AG08396 (cell line): Measurements from ENCODE around the gene JPH4.
A peak's percentile ranks its signal among the peaks of the same experiment; 100 is the strongest.
"Not testable (repeated sequence)": the region's sequence is repeated elsewhere in the genome, so short reads cannot be mapped to it uniquely, and the experiment has no call there.

Source experiments
- DNase-seq: peaks from one replicate; pipeline ENCODE4 v3.0.0; 2012; ENCODE audit warnings: low spot score, mixed read lengths

JPH4 gene

DNA sequence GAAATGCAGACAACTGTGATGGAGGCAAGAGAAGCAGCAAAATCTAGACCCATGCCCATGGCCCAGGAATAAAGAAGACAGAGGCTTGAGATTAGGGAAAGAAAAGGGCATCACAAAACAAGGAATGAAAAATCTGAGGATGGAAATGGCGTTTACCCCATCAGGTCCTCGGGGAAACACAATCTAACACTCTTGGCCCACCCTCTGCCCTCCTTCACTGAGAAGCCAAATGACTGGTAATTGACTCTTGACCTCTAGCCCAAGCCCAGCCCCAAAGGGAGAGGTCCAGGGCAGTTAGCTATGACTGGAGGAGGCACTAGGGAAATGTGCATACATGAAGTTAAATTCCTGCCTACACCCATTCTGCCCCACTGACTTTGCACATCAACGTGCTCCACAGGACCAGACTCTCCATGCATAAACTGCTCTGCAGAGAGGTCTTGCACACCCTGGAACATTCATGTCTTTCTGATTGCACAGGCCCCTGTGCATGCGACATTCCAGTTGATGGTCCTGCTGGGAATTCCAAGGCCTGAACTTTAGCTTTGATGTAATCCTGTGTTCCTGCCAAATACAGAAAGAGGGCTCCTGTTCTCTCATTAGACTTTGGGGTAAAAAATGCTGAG, 32.7 kb downstream of the JPH4 start:
- DNase-seq, result no peak

DNA sequence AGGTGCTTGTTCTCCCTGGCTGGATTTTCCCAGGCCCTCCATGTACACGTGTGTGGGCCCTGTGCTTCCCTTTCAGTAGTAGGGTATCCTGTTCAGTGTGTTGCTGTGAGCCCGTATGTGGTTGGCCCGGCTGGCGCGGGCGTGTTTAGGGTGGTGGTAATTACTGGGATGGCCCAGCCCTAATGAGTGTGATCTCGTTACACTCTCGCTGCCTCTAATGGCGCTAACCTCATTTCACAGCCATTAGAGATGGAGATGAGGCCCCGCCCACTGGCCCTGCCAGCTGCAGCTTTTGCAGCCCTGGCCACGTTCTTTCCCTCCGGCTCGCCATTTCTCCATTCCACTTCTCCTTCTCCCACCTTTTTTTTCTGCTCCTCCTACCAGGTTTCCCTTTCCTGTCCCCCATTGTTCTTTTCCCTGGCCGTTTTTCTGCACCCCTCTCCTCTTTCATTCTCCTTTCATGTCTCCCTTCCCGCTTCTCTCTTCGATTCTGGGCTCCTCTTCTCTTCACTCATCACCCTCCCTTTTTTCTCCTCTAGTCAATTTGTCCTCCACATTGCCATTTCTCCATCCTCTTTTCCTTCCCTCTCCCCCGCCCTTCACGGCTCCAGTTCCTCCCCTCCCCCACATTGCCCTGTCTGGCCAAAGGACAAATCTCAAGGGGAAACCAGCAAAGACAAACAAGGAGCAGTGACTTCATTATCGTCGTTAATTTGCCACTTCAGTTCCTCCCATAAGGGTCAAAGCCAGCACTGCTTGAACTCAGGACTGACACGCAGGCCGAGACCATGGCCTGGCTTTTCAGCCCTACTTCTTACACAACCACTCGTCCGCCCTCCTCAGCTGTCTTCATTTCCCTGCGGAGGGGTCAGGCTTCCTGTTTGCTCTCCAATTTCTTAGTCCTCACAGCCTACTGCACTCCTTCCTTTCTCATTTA, 33.8 kb downstream of the JPH4 start:
- DNase-seq, result no peak

GRCh38 chr14:23543403-23543802, 35.2 kb downstream of the JPH4 start:
- DNase-seq, result no peak

DNA sequence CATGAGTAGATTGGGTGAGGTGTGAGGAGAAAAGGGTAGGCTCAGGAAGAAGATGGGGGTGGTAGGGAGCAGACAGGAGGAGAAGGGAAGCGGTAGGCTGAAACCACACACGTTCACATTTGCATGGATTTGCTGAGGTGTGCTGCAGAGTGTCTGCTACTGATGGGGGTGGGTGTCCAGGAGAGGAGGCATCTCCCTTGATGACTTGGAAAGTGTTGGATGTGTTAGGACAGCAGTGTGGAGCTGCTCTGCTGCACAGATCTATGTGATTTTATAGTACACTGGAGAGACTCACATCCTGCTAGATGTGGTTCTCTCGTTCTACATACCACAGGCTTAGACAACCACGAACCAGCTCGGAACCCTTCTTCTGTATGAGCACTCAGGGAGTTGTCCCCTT, 36.3 kb downstream of the JPH4 start:
- no peak for DNase-seq

GRCh38 chr14:23540141-23540469, 38.5 kb downstream of the JPH4 start:
- DNase-seq, result no peak

- DNase-seq, result peak; percentile 67
These were observed 39.1 kb downstream of the JPH4 start for GRCh38 chr14:23539248-23540140.

DNA sequence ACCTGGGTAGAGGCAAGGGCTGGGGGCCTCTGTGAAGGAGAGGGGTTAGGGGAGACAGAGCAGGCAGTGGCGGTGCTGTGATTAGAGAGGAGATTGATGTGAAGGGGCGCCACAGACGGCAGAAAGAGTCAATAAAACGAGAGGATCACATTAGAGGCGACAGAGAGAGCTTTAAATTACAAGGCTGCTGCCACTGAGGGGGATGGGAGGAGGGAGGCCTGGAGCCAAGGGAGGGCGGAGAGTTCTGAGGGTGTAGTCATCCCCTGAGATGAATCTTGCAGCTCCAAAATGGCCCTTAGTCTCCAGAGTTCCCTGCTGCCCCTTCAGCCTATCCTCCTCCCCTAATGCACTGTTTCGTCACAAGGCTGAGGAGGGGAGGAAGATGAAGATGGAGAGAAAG, 39.8 kb downstream of the JPH4 start:
- peak; percentile 70 for DNase-seq

DNA sequence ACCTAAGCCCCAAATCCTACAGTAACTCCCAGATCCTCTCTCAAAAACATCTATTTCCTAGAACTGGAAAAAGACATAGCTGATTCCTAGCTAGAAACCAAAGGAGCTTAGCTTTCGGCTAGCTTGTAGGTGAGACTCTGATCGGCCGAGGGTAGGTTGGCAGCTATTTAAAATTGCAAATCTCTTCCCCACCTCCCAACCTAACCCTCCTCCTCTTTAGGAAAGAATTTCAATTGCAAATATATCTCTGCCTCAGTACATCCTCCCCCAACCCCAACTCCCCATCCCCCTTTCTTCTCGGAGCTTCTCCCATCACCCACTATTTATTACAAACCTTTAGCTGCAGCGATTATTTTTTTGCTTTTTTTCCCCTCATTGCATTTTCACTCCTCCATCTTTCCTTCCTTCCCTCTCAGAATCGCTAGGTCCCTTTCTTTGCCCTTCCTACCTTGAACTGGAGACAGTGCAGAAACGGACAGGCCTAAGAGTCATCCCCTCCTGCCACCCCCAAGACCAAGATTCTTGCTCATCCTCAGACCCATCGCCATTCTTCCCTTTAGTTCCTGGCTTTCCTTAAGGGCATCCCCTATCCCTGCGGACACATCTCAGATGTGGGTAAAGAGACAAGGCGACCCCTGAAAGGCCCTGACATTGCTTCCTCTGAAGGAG, 40.4 kb downstream of the JPH4 start:
- no peak for DNase-seq

GRCh38 chr14:23537351-23538049, 41.1 kb downstream of the JPH4 start:
- no peak for DNase-seq

DNA sequence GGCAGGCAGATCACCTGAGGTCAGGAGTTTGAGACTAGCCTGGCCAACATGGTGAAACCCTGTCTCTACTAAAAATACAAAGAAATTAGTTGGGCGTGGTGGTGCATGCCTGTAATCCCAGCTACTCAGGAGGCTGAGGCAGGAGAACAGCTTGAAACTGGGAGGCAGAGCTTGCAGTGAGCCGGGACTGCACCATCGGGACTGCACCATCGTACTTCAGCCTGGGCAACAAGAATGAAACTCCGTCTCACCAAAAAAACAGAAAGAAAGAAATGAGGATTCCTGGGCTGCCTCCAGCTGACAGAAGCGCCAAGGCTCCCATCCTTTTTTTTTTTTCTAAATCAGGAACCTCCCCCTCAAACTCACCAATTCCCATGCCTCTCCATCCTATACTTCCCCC, 41.7 kb downstream of the JPH4 start:
- not testable (repeated sequence) for DNase-seq

DNA sequence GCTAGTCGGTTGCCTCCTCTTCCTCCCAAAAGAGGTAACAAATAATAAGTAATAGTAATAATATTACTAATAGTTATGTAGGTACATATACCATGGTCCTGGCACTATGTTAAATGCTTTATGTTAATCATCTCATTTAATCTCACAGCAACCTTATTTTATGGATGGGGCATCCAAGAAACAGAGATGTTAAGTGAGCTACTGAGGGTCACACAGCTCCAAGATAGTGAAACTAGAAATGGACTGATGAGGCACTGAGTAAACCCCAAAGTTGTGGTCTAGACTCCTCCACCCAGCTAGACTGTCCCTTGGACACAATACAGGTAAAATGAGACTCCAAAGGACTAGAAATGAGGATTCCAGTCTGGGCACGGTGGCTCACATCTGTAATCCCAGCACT, 42.1 kb downstream of the JPH4 start:
- DNase-seq, result no peak

DNA sequence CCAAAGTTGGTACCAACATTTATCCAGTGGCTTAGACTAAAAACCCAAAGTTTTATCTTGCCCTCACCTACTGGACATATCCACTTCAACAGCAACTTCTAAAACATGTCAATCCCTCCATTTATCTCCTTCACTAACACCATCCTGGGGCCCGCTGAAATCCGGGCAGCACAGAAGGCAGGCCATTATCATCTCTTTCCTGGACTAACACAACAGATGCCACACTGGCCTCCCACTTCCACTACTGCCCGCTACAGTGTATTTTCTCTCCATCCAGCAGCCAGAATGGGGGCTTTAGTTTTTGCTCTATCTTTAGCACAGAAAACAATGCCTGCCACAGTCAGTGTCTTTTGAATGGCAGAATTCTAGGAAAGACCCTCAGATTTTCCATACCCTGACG, 42.6 kb downstream of the JPH4 start:
- no peak for DNase-seq

- DNase-seq, result no peak
These were observed 44.7 kb downstream of the JPH4 start for GRCh38 chr14:23533652-23534435.

- no peak for DNase-seq
These were observed 45.9 kb downstream of the JPH4 start for GRCh38 chr14:23532658-23533057.

DNA sequence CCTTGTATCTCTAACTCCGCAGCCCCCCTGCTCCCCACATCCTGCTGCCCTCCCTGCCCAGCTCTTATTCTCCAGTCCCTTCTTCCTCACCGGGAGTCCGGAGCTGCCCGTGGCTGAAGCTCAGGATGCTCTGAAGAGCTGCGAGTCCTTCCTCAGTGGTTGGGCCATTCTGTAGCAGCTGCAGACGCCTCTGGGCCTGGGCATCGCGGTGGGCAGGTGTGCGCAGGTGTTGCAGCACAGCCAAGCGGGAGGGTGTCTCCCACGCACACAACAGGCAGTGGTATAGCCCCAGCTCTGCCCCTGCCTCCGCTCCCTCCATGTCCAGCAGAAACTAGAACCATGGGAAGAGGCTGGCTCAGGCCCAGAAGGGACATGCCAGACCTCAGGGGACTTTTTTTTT, 47.2 kb downstream of the JPH4 start:
- DNase-seq, result no peak

GRCh38 chr14:23530375-23531055, 48.1 kb downstream of the JPH4 start:
- DNase-seq, result no peak

- no peak for DNase-seq
These were observed 49.6 kb downstream of the JPH4 start for GRCh38 chr14:23529016-23529415.

GRCh38 chr14:23528555-23528954, 50.0 kb downstream of the JPH4 start:
- DNase-seq, result no peak

DNA sequence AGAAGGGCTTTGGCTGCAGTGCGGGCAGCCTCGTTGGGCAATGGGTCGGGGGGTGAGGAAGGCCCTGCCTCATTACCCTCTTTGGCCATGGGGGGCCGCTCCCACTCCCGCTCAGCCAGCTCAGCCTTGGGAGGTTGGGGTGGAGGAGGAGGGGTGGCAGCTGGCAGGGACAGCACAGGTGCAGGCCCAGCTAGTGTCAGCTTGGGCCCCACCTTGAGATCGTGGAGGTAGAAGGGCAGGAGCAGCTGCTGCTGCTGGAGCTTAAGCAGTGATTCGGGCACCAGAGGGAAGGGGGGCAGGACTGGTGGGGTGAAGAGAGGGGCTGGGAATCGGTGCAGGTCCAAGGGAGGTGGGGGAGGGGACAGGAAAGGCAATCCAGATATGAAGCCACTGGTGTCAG, 53.0 kb downstream of the JPH4 start:
- DNase-seq, result no peak

DNA sequence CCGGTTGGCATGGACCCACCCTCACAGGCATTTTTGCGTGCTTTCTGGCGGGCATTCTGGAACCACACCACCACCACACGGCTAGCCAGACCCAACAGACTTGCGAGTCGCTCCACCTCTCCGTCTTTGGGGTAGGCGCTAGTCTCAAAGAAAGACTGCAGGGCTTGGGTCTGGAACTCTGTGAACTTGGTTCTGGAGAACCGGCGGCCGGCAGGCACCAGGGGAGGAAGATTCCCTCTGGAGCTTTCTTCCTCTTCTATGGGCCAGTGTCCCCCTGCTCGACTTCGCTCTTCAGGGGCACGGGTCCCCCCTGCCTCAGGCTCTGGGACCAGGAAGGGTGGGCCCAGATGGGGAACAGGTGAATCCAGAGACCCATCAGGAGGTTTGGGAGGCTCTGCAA, 53.6 kb downstream of the JPH4 start:
- no peak for DNase-seq
